H1 (cell line): ENCODE measurements around the gene KLF2. TPM values are rescaled to one million over a fixed set of nuclear protein-coding genes. Genes with fewer than 3 reads are reported as not detected.

Experiments used
- CTCF ChIA-PET: fragments of 300-600 bp; sonication (Branson Sonifier 250); formaldehyde crosslinking; loops from one replicate; lab custom pipeline; 2021; ENCODE audit not compliant: partially characterized antibody; lab: Charles Lee
- POLR2A ChIA-PET: fragments of 300-600 bp; sonication (Branson Sonifier 250); formaldehyde crosslinking; loops from one replicate; lab custom pipeline; 2021; ENCODE audit warnings: inconsistent platforms; ENCODE audit not compliant: partially characterized antibody; lab: Charles Lee
- DNase-seq, 2 experiments: peaks; one replicate each; pipeline versions ENCODE4 v3.0.0 to v3.0.0-alpha.2; 2010 to 2022; ENCODE audit warnings: low spot score in 2 of 2, low read depth in 1 of 2, mixed read lengths in 1 of 2
- FAIRE-seq: peaks from 2 replicates; lab custom pipeline; 2011; peaks lifted over from hg19 to GRCh38; lab: Jason Lieb, UNC
- H2AFZ ChIP-seq: 2 replicates; pipeline ENCODE4 v1.8.1; 2012; ENCODE audit warnings: low read length, inconsistent platforms
- H2AK5ac ChIP-seq: 2 replicates; pipeline ENCODE4 v1.6.1; 2013; ENCODE audit warnings: low read depth, low read length
- H2BK120ac ChIP-seq: replicated peaks from 2 replicates; pipeline ENCODE3; 2013; ENCODE audit warnings: low read depth, low read length, inconsistent platforms
- H2BK12ac ChIP-seq: 2 replicates; pipeline ENCODE4 v1.6.1; 2013; ENCODE audit warnings: low read depth, low read length
- H2BK15ac ChIP-seq: 2 replicates; pipeline ENCODE4 v1.6.1; 2013; ENCODE audit warnings: low read length
- H2BK20ac ChIP-seq: 2 replicates; pipeline ENCODE4 v1.6.1; 2013; ENCODE audit warnings: low read length
- H2BK5ac ChIP-seq: 2 replicates; pipeline ENCODE4 v1.6.1; 2013; ENCODE audit warnings: low read depth, low read length
- H3K14ac ChIP-seq: 2 replicates; pipeline ENCODE4 v1.6.1; 2013; ENCODE audit warnings: inconsistent platforms; ENCODE audit not compliant: insufficient read length
- H3K18ac ChIP-seq: 2 replicates; pipeline ENCODE4 v1.6.1; 2013; ENCODE audit warnings: low read length; ENCODE audit errors: extremely low read depth
- H3K23ac ChIP-seq: 2 replicates; pipeline ENCODE4 v1.6.1; 2013; ENCODE audit warnings: inconsistent platforms; ENCODE audit not compliant: insufficient read length
- H3K23me2 ChIP-seq: 2 replicates; pipeline ENCODE4 v1.6.1; 2013; ENCODE audit warnings: low read depth, low read length
- H3K27ac ChIP-seq: 2 replicates; pipeline ENCODE4 v1.6.1; 2011; ENCODE audit warnings: low read depth, low read length, inconsistent platforms
- H3K27me3 ChIP-seq, 4 experiments: replicated peaks in 1 of 4; 1 replicate in 1 of 4; 2 replicates in 3 of 4; pipeline versions ENCODE4 v1.6.1 to v1.8.1; 2011 to 2013; ENCODE audit warnings: low read length in 3 of 4, mild to moderate bottlenecking in 3 of 4, inconsistent platforms in 2 of 4, mixed read lengths in 2 of 4, moderate library complexity in 1 of 4; ENCODE audit not compliant: control insufficient read depth in 3 of 4, insufficient read depth in 3 of 4; ENCODE audit errors: extremely low read depth in 1 of 4
- H3K36me3 ChIP-seq, 4 experiments: 2 replicates each; pipeline versions ENCODE4 v1.6.1 to v1.8.1; 2011 to 2013; ENCODE audit warnings: mild to moderate bottlenecking in 4 of 4, low read length in 3 of 4, moderate library complexity in 2 of 4, control low read depth in 1 of 4, inconsistent platforms in 1 of 4; ENCODE audit not compliant: insufficient read depth in 4 of 4, control insufficient read depth in 2 of 4
- H3K4ac ChIP-seq: replicated peaks from 2 replicates; pipeline ENCODE3; 2013; ENCODE audit warnings: low read length, low read depth, mixed read lengths, inconsistent platforms; ENCODE audit not compliant: insufficient read length
- H3K4me1 ChIP-seq, 4 experiments: replicated peaks in 1 of 4; 1 replicate in 1 of 4; 2 replicates in 3 of 4; pipeline versions ENCODE4 v1.6.1 to v1.8.1; 2011 to 2013; ENCODE audit warnings: low read length in 3 of 4, inconsistent platforms in 2 of 4, mixed read lengths in 1 of 4; ENCODE audit not compliant: insufficient read depth in 4 of 4, control insufficient read depth in 3 of 4
- H3K4me2 ChIP-seq, 2 experiments: 2 replicates each; pipeline versions ENCODE4 v1.6.1 to v1.8.1; 2011 to 2013; ENCODE audit warnings: low read depth in 2 of 2, low read length in 2 of 2, control low read depth in 1 of 2, inconsistent platforms in 1 of 2, mild to moderate bottlenecking in 1 of 2; ENCODE audit not compliant: insufficient read depth in 1 of 2
- H3K4me3 ChIP-seq, 4 experiments: fragments of 200-600, 300-600 bp in 1 of 4; sonication (generic), shearing (Covaris generic), sonication (Bioruptor Twin) in 1 of 4; 2 replicates each; pipeline versions ENCODE4 v1.5.1 to v1.8.1; 2011 to 2016; ENCODE audit warnings: low read length in 4 of 4, low read depth in 3 of 4, control low read depth in 2 of 4, inconsistent platforms in 2 of 4, mild to moderate bottlenecking in 2 of 4, mixed read lengths in 1 of 4, moderate library complexity in 1 of 4; ENCODE audit not compliant: insufficient read depth in 2 of 4; ENCODE audit errors: extremely low read depth in 1 of 4
- H3K56ac ChIP-seq: replicated peaks from 2 replicates; pipeline ENCODE3; 2013; ENCODE audit warnings: low read depth, mild to moderate bottlenecking, mixed read lengths, low read length, inconsistent platforms; ENCODE audit not compliant: insufficient read length
- H3K79me1 ChIP-seq: 2 replicates; pipeline ENCODE4 v1.6.1; 2013; ENCODE audit warnings: low read depth, low read length, control low read depth
- H3K79me2 ChIP-seq, 2 experiments: 2 replicates each; pipeline versions ENCODE4 v1.6.1 to v1.8.1; 2012 to 2013; ENCODE audit warnings: low read length in 2 of 2, mild to moderate bottlenecking in 2 of 2, inconsistent platforms in 1 of 2; ENCODE audit not compliant: insufficient read depth in 2 of 2, control insufficient read depth in 1 of 2
- H3K9ac ChIP-seq, 4 experiments: replicated peaks in 1 of 4; 1 replicate in 1 of 4; 2 replicates in 3 of 4; pipeline versions ENCODE4 v1.6.1 to v1.8.1; 2011 to 2013; ENCODE audit warnings: low read depth in 3 of 4, low read length in 3 of 4, control low read depth in 2 of 4, mild to moderate bottlenecking in 2 of 4, moderate library complexity in 2 of 4, inconsistent platforms in 1 of 4; ENCODE audit errors: extremely low read depth in 1 of 4
- H3K9me3 ChIP-seq, 2 experiments: 2 replicates each; pipeline versions ENCODE4 v1.6.1 to v1.8.1; 2012 to 2013; ENCODE audit warnings: mild to moderate bottlenecking in 2 of 2, moderate library complexity in 2 of 2, control low read depth in 1 of 2, inconsistent platforms in 1 of 2, low read depth in 1 of 2, low read length in 1 of 2, mixed read lengths in 1 of 2; ENCODE audit not compliant: insufficient read depth in 2 of 2
- H4K20me1 ChIP-seq, 2 experiments: replicated peaks in 1 of 2; 2 replicates each; pipeline versions ENCODE3 to v1.8.1; 2011 to 2013; ENCODE audit warnings: inconsistent platforms in 2 of 2, low read length in 2 of 2, mild to moderate bottlenecking in 1 of 2; ENCODE audit not compliant: insufficient read depth in 2 of 2, control insufficient read depth in 1 of 2
- H4K5ac ChIP-seq: 2 replicates; pipeline ENCODE4 v1.6.1; 2013; ENCODE audit warnings: low read length, low read depth, mixed read lengths, inconsistent platforms; ENCODE audit not compliant: insufficient read length
- H4K8ac ChIP-seq: 2 replicates; pipeline ENCODE4 v1.8.0; 2013; ENCODE audit warnings: mild to moderate bottlenecking, moderate library complexity, low read length, inconsistent platforms; ENCODE audit not compliant: insufficient read depth; ENCODE audit errors: extremely low read depth
- H4K91ac ChIP-seq: replicated peaks from 2 replicates; pipeline ENCODE3; 2013; ENCODE audit warnings: low read length, mixed read lengths, inconsistent platforms; ENCODE audit not compliant: insufficient read length
- BRCA1 ChIP-seq: IDR thresholded peaks from 2 replicates; pipeline ENCODE4 v1.6.1; 2012; ENCODE audit warnings: low read depth, low read length, improper control_type of control experiment
- CHD1 ChIP-seq: IDR thresholded peaks from 2 replicates; pipeline ENCODE4 v1.6.1; 2012; ENCODE audit warnings: low read depth, low read length, improper control_type of control experiment
- E2F6 ChIP-seq: IDR thresholded peaks from 2 replicates; pipeline ENCODE4 v1.6.1; 2012; ENCODE audit warnings: inconsistent platforms
- EGR1 ChIP-seq: IDR thresholded peaks from 2 replicates; pipeline ENCODE4 v1.6.1; 2011; ENCODE audit warnings: low read depth, low read length, borderline replicate concordance
- JUND ChIP-seq: IDR thresholded peaks from 2 replicates; pipeline ENCODE4 v1.6.1; 2011; ENCODE audit warnings: mild to moderate bottlenecking, improper control_type of control experiment, low read length
- KDM5A ChIP-seq: fragments of 200-600 bp; IDR thresholded peaks from 2 replicates; pipeline ENCODE4 v1.7.1; 2012; ENCODE audit warnings: mild to moderate bottlenecking, low read length, inconsistent platforms, mixed read lengths
- MAFK ChIP-seq: IDR thresholded peaks from 2 replicates; pipeline ENCODE4 v1.6.1; 2012; ENCODE audit warnings: low read depth, mild to moderate bottlenecking, improper control_type of control experiment, low read length
- POLR2A ChIP-seq, 2 experiments: IDR thresholded peaks; 1 replicate in 1 of 2; 2 replicates in 1 of 2; pipeline ENCODE4 v1.6.1; 2011; ENCODE audit warnings: low read depth in 2 of 2, low read length in 2 of 2, mild to moderate bottlenecking in 2 of 2; ENCODE audit errors: control extremely low read depth in 1 of 2
- POLR2AphosphoS5 ChIP-seq: IDR thresholded peaks from 2 replicates; pipeline ENCODE4 v1.6.1; 2011; ENCODE audit warnings: low read depth, low read length
- RFX5 ChIP-seq: IDR thresholded peaks from 2 replicates; pipeline ENCODE4 v1.6.1; 2011; ENCODE audit warnings: low read depth, low read length, improper control_type of control experiment, borderline replicate concordance
- SAP30 ChIP-seq: fragments of 300-600 bp; sonication (generic); IDR thresholded peaks from 2 replicates; pipeline ENCODE4 v1.7.1; 2012; ENCODE audit warnings: low read length, moderate library complexity, mild to moderate bottlenecking, inconsistent platforms; ENCODE audit not compliant: insufficient read depth, insufficient replicate concordance
- SIRT6 ChIP-seq: IDR thresholded peaks from one replicate; pipeline ENCODE4 v1.7.1; 2012; ENCODE audit warnings: low read length, inconsistent platforms
- SUZ12 ChIP-seq: fragments of 200-600 bp; sonication (generic); IDR thresholded peaks from 2 replicates; pipeline ENCODE4 v1.6.1; 2012; ENCODE audit warnings: mild to moderate bottlenecking, inconsistent platforms, low read length, moderate library complexity, mixed read lengths
- TAF1 ChIP-seq: IDR thresholded peaks from 2 replicates; pipeline ENCODE4 v1.6.1; 2011; ENCODE audit warnings: mild to moderate bottlenecking, low read depth, low read length
- WGBS, 2 experiments: shearing (Covaris generic) in 1 of 2; methylation state at CpG; one replicate each; pipeline versions ENCODE4 v1.1.6 to v1.1.7; 2013 to 2015; ENCODE audit warnings: low lambda C conversion rate in 2 of 2, mixed read lengths in 2 of 2, inconsistent platforms in 1 of 2, low coverage in 1 of 2, missing lambda C conversion rate in 1 of 2; ENCODE audit not compliant: insufficient replicate concordance in 2 of 2, insufficient coverage in 1 of 2, insufficient read length in 1 of 2; ENCODE audit errors: extremely low coverage in 1 of 2, missing lambda C conversion rate in 1 of 2; 5-methylcytosine and 5-hydroxymethylcytosine counted together
- polyA plus RNA-seq, 7 experiments: library from polyadenylated mRNA; depleted of rRNA in 3 of 7; stranded (reverse) in 5 of 7; unstranded in 2 of 7; fragments of >200 nt in 5 of 7; fragments of 200-250 nt in 2 of 7; gene quantifications; 1 replicate in 5 of 7; 2 replicates in 1 of 7; 4 replicates in 1 of 7; pipeline versions ENCODE4 v1.2.1 to v1.2.3, GENCODE V29; 2011 to 2013; ENCODE audit warnings: missing spikeins in 2 of 7, mixed read lengths in 2 of 7
- total RNA-seq: library from RNA; stranded (reverse); fragmentation: NEBNext Ultra II Directional; extraction: Animal tissue kit (Norgen Biotek cat#: 25700); gene quantifications from 2 replicates; pipeline ENCODE4 v1.2.1, GENCODE V29; 2021

The KLF2 gene
- total and polyA plus RNA-seq, 2 of the 8 experiments (the other 6 are each of a cell fraction or from before 2014, with no cell fraction given): 0.19 to 0.33 TPM

DNA sequence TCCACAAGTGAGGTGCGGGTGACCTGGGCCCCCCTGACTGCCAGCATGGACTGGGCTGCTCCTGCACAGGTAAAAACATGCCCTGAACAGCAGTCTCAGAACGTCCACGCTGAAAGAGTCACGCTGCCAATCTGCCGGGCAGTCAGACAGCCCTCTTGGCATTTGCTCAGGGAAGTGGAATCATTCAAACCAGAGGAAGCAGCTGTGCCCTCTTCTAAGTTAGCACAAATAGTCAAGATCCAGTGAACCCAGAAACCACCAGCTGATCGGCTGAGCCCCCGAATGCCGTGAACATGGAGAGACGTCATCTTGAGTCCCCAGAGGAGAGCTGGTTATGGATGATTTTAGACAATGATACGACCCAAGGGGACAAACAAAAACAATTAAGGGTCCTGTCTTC, 34.4 kb downstream of the KLF2 start:
- H3K4me3 ChIP-seq: no peak overlapping the region
- TF ChIP-seq POLR2AphosphoS5 (no peak), TAF1 (no peak), SIRT6 (no peak), KDM5A (no peak), E2F6 (no peak), SAP30 (no peak), JUND (no peak), EGR1 (no peak), POLR2A (IDR thresholded peaks at IDR 0.05; ENCODE audit: control extremely low read depth in 1 of 2, low read depth in 2 of 2, low read length in 2 of 2) (no peak), MAFK (no peak), CHD1 (no peak), RFX5 (no peak), SUZ12 (no peak), BRCA1 (no peak)
- TF ChIP-seq, all 59 proteins: peak for 0
- H3K18ac ChIP-seq: no peak overlapping the region
- no peak overlapping the region for H2BK20ac ChIP-seq
- H4K20me1 ChIP-seq: peaks cover 1% of the 10 kb centered on the region in 2 experiments
- FAIRE-seq (no peak), DNase-seq (no peak)
- no peak overlapping the region for H3K9ac ChIP-seq
- H3K36me3 ChIP-seq: peaks cover 0 to 6% (median 0%) of the 10 kb centered on the region in 4 experiments; a peak in 3 of 8 replicates
- H3K4ac ChIP-seq: no peak overlapping the region
- CTCF ChIA-PET: interaction anchor here (2.3 kb wide), 1 partner anchor 18 kb away, joined by 10 read pairs; no protein-coding TSS in a partner anchor
- H4K8ac ChIP-seq: no peak overlapping the region
- no peaks in the 10 kb centered on the region for H3K79me2 ChIP-seq
- no peaks in the 10 kb centered on the region for H3K27me3 ChIP-seq
- no peaks in the 10 kb centered on the region for H3K79me1 ChIP-seq
- no peak overlapping the region for H3K56ac ChIP-seq
- H3K27ac ChIP-seq: no peak overlapping the region
- no peaks in the 10 kb centered on the region; a peak in 1 of 7 replicates for H3K4me1 ChIP-seq
- POLR2A ChIA-PET: no interaction called here
- no peak overlapping the region for H2BK5ac ChIP-seq
- no peak overlapping the region for H3K4me2 ChIP-seq
- no peak overlapping the region for H2BK120ac ChIP-seq
- H2AK5ac ChIP-seq: no peak overlapping the region
- H2BK12ac ChIP-seq: no peak overlapping the region
- no peaks in the 10 kb centered on the region for H3K23me2 ChIP-seq
- 92% methylated on average over 9 of the region's 10 CpGs; no CpG with 5 or more reads in 1 of the 2 experiments for WGBS, 2 experiments
- no peak overlapping the region for H4K91ac ChIP-seq
- H3K14ac ChIP-seq: no peak overlapping the region
- H3K9me3 ChIP-seq: no peaks in the 10 kb centered on the region
- H2BK15ac ChIP-seq: no peak overlapping the region
- H2AFZ ChIP-seq: no peak overlapping the region
- no peak overlapping the region for H3K23ac ChIP-seq
- no peak overlapping the region for H4K5ac ChIP-seq
